H1 (cell line): ENCODE data around the gene GRK5. TPM values are rescaled to one million over a fixed set of nuclear protein-coding genes. Genes with fewer than 3 reads are reported as not detected.

ENCODE experiments used
- CHD7 ChIP-seq: fragments of 300-600 bp; sonication (generic); IDR thresholded peaks from 2 replicates; pipeline ENCODE4 v1.7.1; 2012; ENCODE audit warnings: low read length, moderate library complexity, mild to moderate bottlenecking, inconsistent platforms; ENCODE audit not compliant: insufficient replicate concordance
- EP300 ChIP-seq, 2 experiments: IDR thresholded peaks; 1 replicate in 1 of 2; 2 replicates in 1 of 2; pipeline ENCODE4 v1.6.1; 2011 to 2012; ENCODE audit warnings: low read depth in 2 of 2, low read length in 2 of 2, mild to moderate bottlenecking in 2 of 2, borderline replicate concordance in 1 of 2, inconsistent platforms in 1 of 2, moderate library complexity in 1 of 2
- KDM1A ChIP-seq: fragments of 200-600, 300-600 bp; sonication (generic); IDR thresholded peaks from 2 replicates; pipeline ENCODE4 v1.7.1; 2016; ENCODE audit warnings: mild to moderate bottlenecking, low read length, borderline replicate concordance
- TCF12 ChIP-seq: IDR thresholded peaks from 2 replicates; pipeline ENCODE4 v1.6.1; 2011; ENCODE audit warnings: low read depth, mild to moderate bottlenecking, low read length
- polyA plus RNA-seq, 7 experiments: library from polyadenylated mRNA; depleted of rRNA in 3 of 7; stranded (reverse) in 5 of 7; unstranded in 2 of 7; fragments of >200 nt in 5 of 7; fragments of 200-250 nt in 2 of 7; gene quantifications; 1 replicate in 5 of 7; 2 replicates in 1 of 7; 4 replicates in 1 of 7; pipeline versions ENCODE4 v1.2.1 to v1.2.3, GENCODE V29; 2011 to 2013; ENCODE audit warnings: missing spikeins in 2 of 7, mixed read lengths in 2 of 7
- total RNA-seq: library from RNA; stranded (reverse); fragmentation: NEBNext Ultra II Directional; extraction: Animal tissue kit (Norgen Biotek cat#: 25700); gene quantifications from 2 replicates; pipeline ENCODE4 v1.2.1, GENCODE V29; 2021

Gene GRK5
- total and polyA plus RNA-seq, 2 of the 8 experiments (the other 6 are each of a cell fraction or from before 2014, with no cell fraction given), result 0.54 to 2.5 TPM

GRCh38 chr10:119357412-119358151, 150.2 kb downstream of the GRK5 start (continued):
- TF ChIP-seq CHD7 (no peak), EP300 (IDR thresholded peaks at IDR 0.05; ENCODE audit: borderline replicate concordance in 1 of 2, low read depth in 2 of 2, low read length in 2 of 2) (no peak), TCF12 (no peak), KDM1A (no peak)
- TF ChIP-seq, all 59 proteins: peak for 0
